ENCODE measurements around the gene RFWD3.

The RFWD3 gene

DNA sequence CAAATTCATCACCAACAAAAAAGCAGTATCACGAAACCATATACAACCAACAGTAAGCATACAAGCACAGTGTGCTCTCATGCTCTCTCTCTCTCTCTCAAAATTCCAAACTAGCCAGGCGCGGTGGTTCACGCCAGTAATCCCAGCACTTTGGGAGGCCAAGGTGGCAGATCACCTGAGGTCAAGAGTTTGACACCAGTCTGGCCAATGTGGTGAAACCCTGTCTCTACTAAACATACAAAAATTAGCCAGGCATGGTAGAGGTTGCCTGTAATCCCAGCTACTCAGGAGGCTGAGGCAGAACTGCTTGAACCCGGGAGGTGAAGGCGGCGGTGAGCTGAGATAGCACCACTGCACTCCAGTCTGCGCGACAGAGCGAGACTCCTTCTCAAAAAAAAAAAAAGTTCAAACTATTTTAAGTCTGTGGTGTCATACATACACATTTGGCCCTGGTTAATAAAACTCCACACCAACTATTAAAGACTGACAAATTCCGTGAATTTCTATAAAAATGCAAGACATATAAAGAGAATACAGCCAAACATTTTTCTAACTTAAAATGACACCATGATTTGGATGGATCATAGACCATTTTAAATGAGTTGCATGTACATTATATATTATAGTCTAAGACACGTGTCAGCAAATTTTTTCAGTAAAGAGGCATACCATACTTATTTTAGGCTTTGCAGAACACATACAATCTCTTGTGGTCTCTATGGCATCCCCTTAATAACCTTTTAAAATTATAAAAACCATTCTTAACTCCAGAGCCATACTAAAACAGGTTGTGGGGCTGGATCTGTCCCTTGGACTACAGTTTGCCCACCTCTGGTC lies 90.7 kb downstream of the RFWD3 start:
- DNase-seq, result no peak

DNA sequence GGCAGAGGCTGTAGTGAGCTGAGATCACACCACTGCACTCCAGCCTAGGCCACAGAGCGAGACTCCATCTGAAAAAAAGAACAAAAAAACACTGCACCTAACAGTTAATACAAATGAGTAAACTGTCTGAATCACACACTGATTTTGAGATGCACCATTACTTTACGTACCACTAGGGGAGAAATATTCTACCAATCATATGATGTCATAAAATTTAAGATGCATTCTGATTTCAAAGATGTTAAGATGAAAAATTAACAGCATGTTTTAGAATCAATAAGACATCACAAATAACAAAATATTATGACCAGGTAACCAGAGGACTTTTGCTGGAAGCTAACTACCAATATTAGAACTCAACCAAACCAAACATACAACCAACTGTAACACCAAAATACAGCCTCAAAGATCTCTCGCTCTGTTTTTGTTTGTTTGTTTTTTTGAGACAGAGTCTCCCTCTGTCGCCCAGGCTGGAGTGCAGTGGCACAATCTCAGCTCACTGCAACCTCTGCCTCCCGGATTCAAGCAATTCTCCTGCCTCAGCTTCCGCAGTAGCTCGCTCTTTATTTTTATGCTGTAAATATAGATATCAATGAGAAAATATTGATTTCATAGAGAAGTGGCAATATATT lies 91.4 kb downstream of the RFWD3 start:
- DNase-seq, result no peak

DNA sequence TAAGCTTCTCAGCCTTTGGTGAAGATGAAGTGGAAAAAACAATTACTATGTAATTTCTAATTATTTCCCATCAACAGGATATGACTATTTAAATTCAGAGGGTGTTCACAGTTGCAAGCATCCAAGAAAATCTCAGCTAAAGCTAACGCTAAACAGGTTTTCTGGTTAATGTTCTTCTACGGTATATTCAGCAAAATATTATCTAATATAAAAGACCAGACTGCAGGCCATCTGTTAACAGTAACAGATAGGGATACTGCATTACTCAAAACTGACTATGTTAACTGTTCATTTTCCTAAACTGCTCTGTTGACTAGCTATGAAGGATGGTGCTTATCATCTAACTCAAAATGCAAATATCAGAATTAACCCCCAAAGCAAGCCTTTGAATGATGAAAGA lies 92.5 kb downstream of the RFWD3 start:
- no peak for DNase-seq

DNA sequence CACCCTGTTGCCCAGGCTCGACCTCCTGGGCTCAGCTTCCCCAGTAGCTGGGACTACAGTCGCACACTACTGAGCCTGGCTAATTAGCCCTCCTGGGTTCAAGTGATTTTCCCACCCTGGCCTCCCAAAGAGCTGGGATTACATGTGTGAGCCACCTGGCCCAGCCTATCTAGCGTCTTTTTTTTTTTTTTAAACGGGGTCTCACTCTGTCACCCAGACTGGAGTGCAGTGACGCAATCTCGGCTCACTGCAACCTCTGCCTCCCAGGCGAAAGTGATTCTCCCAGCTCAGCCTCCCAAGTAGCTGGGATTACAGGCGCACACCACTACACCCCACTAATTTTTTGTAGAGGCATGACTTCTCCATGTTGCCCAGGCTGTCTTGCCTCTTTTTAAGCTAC lies 93.1 kb downstream of the RFWD3 start:
- DNase-seq, result no peak

All from activated CD4-positive, alpha-beta T cell treated with anti-CD3 and anti-CD28 coated beads, Interleukin-2, amount 50 U/mL, for 1 hour (primary cell).